Stimulated activated CD4-positive, alpha-beta T cell treated with anti-CD3 and anti-CD28 coated beads, Interleukin-1b, Interleukin-23, amount 100 ng/mL, for 4 hours (primary cell): ENCODE data around the gene MRGPRG.

ENCODE experiments used
- DNase-seq, 2 donors: peaks; one replicate each; pipeline ENCODE4 v3.0.0-alpha.2; 2020; ENCODE audit warnings: low read depth in 2 of 2

Gene MRGPRG

DNA sequence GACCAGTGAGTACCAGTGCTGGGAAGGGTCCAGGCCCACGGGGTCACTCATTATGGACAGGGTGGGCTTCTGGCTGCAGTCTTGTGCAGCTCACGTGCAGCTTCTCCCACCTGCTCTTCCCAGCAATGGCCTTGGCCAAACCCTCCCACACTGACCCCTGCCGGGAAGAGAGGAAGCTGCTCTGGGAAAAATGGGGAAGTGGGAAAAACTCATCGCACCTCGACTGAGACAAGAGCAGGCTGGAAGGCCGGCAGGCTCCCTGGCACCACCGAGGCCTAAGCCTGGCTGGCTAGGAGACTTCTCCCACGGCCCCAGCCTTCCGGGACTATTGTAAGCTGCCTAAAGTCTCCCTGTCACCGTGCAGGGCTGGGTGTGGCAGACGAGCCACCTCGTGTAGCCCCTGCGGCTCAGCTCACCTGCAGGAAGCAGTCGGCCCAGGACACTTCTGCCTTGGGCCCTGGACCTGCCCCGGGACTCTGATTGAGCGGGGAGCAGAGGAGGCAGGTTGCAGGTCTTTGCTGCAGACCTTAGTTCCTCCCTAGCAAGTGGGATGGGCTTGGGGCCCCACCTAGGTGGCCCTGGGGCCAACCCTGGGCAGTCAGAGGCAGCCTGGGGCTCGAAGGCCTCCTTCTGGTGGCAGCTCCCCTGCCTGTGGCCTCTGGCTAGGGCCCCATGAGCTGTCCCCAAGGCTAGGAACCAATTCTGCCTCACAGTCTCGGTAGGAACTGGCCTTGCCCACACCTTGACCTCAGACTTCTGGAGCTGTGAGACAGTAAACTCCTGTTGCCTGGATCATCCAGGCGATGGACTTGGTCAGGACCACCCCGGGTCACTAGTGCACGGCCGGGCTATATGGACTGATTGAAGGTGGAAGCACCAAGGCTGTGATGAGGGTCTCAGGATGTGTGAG, 23.1 kb downstream of the MRGPRG start:
- no peak for DNase-seq

DNA sequence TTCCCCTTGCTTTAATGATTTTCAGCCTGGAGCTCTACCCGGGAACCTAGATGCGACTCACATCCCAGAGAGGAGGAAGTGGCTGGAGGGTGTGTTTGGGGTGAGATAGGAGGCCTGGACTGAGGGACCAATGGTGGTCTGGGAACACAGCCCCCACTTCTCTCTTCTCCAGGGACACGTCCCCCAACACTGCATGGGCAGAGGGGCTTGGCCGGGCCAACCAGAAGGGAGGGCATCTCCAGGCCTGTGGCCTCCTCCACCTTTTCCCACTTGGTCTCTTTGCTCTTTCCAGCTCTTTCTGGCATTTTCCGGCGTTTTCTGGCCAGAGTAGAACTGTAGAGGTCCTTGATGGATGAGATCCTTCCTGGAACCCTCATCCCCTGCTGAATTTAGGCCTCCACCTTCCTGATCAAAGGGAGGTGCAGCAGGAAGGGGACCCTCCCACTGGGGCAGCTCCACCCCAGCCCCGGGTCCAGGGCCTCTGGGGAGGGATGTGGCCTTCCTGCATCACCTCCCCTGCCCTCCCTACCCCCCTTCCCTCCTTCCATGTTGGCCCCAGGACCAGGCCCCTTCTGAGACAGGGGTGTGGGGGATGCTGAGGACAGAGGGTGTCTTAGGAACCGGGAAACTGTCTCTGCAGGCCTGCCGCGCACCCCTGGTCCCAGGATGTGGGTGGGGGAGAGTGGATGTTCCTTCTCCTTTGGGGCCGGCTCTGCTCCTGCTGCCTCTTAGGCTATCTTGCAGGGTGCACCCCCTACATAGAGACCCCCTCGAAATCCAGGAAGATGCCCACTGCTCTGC, 24.4 kb downstream of the MRGPRG start:
- no peak for DNase-seq

DNA sequence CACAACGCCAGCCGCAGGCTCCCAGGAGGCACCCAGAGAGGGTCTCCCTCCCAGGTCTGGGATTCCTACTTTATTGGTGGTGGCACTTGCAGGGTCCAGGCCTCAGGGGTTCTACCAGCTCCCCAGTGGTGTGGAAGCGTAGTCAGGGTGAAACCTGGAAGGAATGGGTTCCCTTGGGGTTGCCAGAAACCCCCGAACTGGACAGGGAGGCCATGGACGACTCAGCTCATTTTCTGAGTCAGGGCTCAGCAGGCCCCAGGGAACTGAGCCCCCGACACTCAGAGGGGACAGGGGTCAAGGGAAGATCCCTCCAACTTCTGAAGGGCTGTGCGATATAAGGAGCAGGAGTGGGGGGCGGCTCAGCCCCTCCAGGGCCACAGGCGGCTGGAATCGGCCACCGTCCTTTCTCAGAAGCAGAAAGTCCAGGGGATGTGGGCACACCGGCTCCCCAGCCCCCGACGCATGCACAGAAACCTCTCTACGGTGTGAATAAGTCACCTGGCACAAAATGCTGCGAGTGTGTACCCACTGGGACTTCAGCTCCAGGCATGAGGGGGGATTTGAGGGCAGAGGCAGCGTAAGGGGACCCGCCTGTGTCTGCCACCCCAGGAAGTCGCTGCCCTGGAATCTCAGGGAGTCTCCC, 25.1 kb downstream of the MRGPRG start:
- DNase-seq: no peak

DNA sequence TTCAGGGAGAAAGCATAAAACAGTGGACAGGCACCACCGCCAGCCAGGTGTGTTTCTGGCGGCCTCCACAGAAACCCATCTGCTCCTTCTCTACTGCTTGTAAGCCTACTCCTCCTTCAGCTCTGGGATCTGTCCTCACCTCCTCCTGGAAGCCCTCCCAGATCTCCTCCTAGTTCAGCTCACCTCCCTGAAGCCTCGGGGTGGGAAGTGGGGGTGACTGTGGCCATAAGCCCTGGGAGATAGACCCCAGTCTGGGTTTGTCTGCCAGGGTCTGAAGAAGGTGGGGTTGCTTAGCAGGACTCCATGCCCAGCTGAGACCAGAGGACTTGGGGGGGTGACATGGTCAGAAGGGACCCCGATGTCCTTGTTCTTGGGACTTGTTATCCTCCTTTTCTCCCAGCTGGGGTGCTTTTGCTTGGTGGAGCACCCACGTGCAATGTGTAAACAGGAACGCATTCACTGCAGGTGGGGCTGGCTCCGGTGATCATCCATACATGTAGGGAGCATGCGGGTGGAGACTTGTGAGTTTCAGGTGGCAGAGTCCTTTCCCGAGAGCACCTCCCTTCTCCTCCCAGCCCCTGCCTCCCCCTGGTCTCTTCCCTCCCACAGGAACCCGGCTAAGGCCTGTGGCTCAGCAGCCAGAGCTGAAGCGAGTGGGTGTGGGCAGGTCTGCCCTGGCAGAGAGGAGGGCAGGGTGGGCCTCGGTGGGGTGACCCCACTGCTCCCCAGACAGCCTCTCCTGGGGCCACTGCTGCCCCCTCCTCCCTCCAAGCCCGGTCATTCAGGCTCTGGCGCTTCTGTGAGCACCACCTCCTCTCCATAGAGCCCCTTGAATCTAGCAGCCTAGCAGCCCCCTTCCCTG, 25.9 kb downstream of the MRGPRG start:
- no peak for DNase-seq

DNA sequence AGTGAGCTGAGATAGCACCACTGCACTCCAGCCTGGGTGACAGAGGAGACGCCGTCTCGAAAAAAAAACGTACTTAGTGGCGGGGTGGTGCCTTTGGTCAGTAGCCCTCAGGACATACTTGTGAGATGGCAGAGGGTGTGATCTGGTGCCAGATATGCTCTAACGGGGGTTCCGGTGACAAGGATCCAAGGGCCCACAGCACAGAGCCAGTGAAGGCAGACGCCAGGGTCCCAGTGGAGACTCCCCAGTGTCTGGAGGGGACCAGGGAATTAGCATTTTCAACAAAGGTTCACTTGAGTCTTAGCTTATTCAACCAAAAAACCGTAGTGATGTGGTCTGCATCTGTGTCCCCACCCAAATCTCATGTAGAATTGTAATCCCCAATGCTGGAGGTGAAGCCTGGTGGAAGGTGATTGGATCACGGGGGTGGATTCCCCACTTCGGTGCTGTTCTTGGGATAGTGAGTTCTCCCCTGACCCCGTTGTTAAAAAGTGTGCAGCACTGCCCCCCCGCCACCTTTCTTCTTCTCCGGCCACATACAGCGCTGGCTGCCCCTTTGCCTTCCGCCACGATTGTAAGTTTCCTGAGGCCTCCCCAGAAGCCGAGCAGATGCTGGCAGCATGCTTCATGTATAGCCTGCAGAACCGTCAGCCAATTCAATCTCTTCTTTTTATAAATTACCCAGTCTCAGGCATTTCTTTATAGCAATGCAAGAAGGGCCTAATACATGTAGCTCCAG, 26.9 kb downstream of the MRGPRG start:
- DNase-seq: no peak

DNA sequence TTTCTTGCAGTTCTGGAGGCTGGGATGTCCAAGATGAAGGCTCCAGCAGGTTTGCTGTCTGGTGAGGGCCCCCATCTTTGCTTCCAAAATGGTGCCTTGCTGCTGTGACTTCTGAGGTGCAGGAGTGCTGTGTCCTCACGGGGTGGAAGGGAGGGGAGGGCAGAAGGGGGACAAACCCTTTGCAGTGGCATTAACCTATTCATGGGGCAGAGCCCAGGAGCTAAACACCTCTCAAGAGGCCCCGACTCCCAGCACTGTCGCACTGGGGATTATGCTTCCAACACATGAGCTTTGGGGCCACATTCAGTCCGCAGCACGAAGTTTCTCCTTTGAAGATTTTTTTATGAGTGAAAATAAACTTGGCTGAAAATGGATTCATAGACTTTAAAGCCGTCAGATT, 28.0 kb downstream of the MRGPRG start:
- DNase-seq: no peak

DNA sequence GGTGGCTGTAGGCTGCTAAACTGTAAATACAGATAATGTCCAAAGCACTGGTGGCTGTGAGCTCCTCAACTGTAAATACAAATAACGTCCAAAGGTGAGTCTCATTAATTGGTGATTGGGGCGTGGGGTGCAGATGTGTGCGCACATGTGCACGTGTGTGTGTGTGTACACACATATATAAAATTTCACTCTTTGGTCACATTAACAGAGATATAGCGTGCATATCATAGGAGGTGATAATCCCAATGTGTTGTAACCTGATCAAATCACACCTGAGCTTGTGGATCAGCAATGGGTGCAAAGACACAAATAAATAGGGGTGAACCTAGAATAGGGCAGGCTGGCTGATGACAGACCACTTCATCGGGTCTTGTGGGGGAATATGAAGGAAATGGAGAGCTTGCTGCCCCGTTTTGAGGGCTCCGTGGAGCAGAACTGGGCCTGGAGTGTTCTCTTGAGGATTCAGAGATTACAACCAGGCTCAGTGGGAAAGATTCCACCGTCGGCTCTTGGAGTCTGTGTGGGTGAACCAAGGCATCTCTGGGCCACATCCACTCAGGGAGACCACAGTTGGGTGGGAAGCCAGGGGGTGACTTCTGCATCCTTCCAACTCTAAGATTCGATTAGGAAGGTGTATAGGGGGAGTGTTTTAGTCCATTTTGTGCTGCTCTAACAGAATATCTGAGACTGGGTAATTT, 28.6 kb downstream of the MRGPRG start:
- DNase-seq: no peak

DNA sequence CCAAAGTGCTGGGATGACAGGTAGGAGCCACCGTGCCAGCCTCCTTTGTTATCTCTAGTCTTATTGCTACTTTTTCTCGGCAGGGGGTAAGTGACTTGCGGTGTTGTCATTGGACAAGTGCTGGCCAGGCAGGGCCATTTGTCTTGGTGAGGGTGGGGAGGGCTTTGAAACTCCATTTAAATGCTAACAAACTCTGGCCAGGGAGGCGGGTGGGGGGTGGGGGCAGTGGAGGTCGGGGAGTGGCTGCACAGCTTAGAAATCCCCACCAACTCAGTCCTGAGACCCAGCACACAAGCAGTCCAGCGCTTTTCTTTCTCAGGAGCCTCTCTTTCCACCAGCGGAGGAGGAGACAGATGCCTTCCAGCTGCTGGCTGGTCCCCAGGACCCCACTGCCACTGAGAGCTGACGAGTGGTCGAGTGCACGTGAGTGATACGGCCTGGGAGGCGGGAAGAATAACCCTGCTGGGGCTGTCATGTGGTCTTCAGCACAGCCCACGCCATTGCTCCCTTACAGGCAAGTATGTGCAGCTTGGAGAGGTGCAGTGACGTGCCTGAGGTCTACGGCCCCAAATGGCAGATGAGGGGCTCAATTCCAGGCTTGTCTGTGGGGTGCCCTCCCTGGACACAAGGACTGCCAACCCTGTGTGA, 29.3 kb downstream of the MRGPRG start:
- no peak for DNase-seq

DNA sequence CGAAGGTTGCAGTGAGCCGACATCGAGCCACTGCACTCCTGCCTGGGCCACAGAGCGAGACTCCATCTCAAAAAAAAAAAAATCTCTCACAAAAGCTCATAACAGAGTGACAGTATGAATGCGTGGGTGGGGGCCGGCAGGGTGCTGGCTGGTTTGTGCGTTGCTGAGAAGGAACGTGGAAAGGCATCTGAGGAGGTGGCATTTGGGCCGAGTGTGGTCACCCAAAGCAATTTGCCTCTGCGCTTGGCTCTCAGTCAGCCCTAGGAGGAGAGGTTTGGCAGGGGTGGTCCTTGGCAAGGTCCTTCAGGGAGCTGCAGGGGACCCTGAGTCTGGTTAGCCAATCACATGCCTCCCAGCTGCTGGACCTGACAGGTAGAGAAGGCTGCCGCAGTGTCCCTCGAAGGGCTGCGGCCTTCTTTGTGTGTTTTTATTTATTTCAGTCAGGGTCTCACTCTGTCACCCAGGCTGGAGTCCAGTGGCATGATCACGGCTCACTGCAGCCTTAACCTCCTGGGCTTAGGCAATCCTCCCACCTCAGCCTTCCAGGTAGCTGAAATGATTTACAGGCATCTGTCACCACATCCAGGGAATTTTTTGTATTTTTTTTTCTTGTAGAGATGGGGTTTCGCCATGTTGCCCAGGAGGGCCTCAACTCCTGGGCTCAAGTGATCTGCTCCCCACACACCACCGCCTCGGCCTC, 30.0 kb downstream of the MRGPRG start:
- DNase-seq: no peak

DNA sequence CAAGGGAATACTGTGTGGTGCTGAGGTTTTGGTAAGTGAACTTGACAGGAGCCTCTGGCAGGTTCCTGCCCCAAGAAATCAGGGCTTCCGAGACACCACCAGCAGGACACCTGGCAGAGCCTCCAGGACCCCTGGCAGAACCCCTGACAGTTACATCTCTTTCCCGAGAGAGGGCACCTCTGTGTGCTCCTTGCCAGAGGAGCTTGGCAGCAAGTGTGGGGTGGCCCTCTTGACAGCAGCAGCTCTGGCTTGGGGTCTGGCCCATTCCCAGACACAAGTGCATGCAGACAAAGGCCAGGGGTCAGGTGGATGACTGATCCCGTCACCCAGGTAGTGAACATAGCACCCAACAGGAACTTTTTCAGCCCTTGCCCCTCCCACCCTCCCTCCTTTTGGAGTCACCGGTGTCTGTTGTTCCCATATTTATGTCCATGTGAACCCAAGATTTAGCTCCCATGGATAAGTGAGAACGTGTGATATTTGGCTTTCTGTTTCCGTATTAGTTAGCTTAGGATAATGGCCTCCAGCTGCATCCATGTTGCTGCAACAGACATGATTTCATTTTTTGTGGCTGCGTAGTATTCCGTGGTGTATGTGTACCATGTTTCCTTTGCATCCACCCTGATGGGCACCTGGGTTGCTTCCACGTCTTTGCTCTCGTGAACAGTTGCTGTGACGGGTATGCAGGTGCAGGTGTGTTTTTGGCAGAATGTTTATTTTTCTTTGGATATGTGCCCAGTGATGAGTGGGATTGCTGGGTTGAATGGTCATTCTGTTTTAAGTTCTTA, 32.3 kb downstream of the MRGPRG start:
- DNase-seq: no peak

DNA sequence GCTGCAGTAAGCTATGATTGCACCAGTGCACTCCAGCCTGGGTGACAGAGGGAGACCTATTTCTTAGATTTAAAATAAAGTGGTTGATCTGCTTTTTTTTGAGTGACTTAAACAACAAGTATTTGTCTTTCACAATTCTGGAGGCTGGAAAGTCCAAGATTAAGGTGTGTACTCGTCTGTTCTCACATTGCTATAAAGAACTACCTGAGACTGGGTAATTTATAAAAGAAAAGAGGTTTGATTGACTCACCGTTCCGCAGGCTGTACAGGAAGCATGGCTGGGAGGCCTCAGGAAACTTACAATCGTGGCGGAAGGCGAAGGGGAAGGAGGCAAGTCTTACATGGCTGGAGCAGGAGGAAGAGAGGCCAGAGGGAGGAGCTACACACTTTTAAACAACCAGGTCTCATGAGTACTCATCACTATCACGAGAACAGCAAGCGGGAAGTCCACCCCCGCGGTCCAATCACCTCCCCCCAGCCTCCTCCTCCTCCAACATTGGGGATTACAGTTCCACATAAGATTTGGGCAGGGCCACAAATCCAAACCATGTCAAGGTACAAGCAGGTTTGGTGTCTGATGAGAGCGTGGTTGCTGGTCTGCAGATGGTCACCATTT, 33.8 kb downstream of the MRGPRG start:
- no peak for DNase-seq

DNA sequence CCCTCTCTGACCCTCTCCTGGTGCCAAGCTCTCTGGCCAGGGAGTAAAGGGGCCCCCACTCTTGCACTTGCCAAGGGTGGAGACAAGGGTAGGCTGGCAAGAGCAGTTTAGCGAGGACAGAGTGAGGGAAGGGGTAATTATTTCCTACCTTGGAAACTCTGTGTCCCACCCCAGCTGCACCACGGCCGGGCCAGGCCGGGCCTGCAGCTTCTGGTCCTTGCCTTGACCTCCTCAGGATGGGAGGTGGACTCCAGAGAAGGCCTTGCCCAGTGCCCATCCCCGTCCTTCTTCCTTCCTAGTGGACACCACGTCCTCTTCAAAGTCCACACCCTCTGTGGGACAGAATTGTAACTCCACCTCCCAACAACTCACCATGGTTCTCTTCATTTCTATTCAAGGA, 35.1 kb downstream of the MRGPRG start:
- DNase-seq: no peak

DNA sequence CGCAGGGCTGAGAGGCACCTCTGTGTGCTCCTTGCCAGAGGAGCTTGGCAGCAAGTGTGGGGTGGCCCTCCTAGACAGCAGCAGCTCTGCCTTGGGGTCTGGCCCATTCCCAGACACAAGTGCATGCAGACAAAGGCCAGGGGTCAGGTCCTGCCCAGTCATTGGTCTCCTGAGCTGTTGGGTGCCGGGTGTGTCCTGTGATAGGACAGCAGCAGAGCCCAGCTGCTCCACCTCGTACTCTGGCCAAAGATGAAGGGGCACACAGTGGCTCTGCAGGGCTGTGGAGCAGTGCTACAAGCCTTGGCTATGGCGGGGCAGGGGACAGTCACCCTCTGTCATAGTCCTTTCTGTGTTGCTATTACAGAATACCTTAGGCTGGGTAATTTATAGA, 36.2 kb downstream of the MRGPRG start:
- no peak for DNase-seq

DNA sequence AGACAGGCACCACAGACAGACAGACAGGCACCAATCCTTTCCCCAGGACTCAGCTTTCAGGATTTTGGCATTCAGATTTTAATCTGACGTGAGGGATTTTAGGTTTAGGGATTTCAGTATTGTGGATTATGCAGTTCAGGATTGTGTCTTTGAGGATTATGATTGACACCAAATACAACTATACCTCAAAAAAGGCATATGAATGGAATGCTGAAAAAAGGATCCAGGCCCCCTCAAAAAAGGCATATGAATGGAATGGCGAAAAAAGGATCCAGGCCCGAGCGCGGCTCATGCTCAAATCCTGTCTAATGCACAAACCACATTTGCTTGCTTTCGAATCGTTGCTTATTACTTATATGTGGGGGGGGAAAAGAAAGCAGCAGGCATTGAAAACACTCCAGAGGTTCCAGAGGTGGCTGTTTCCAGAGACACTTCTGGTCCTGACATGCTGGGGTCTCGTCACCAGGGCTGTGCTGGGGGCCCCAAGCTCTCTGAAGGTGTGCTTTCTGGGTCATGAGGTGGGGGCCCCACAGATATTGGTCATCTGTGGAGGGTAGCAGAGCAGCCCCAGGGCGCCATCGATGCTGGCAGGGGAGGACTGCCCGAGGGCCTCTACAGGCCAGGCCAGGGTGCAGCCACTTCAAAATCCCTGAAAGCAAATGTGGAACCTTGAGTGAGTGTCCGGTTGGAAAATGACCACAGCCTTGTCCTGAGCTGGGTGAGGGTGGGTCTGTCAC, 36.7 kb downstream of the MRGPRG start:
- DNase-seq: no peak

DNA sequence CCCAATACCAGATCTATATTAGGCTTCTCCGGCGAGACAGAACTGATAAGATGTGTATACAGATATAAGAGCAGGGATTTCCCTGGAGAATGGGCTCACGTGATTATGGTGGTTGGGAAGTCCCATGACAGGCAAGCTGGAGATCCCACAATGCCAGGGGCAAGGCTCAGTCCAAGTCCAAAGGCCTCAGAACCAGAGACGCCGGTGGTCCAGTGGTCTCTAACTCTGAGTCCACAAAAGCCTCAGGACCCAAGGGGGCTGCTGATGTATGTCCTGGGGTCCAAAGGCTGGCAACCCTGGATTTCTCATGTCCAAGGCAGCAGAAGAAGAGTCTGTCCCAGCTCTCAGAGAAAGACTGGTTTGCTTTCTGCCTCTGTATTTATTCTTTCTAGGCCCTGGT, 37.7 kb downstream of the MRGPRG start:
- no peak for DNase-seq

DNA sequence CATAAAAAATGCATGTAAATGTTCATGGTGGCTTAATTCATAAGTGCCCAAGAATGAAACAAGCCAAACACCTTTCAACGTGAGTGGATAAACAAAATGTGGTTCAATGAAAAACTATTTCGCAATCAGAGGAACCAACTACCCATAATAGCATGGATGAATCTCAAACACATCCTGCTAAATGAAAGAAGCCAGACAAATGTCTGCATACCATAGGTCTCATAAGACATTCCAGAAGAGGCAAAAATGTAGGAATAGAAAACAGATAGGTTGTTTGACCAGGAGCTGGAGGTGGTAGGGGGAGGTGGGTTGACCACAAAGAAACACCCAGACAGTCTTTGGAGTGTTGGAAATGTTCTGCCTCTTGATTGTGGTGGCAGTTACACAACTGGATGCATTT, 40.3 kb downstream of the MRGPRG start:
- no peak for DNase-seq

DNA sequence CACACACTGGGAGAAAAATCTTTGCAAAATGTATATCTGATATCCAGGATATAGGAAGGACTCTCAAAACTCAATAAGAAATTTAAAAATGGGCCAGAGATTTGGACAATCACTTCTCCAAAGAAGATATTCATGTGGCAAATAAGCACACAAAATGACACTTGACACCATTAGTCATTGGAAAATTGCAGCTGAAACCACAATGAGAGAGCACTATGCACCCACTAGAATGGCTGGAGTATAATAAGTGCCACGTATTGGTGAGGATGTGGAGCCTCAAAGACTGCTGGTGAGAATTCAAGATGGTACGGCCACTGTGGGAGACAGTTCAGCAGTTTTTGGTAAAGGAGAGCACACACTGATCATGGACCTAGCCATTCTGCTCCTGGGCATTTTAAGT, 40.7 kb downstream of the MRGPRG start:
- DNase-seq: no peak
